Bone marrow (tissue), 2 donors: ENCODE results near the gene OLFM1.
"Not testable (repeated sequence)": the region's sequence is repeated elsewhere in the genome, so short reads cannot be mapped to it uniquely, and the experiment has no call there.

Experiments
- DNase-seq, 2 donors: peaks; one replicate each; lab custom pipeline; 2025; lab: John Stamatoyannopoulos, UW

Gene OLFM1

DNA sequence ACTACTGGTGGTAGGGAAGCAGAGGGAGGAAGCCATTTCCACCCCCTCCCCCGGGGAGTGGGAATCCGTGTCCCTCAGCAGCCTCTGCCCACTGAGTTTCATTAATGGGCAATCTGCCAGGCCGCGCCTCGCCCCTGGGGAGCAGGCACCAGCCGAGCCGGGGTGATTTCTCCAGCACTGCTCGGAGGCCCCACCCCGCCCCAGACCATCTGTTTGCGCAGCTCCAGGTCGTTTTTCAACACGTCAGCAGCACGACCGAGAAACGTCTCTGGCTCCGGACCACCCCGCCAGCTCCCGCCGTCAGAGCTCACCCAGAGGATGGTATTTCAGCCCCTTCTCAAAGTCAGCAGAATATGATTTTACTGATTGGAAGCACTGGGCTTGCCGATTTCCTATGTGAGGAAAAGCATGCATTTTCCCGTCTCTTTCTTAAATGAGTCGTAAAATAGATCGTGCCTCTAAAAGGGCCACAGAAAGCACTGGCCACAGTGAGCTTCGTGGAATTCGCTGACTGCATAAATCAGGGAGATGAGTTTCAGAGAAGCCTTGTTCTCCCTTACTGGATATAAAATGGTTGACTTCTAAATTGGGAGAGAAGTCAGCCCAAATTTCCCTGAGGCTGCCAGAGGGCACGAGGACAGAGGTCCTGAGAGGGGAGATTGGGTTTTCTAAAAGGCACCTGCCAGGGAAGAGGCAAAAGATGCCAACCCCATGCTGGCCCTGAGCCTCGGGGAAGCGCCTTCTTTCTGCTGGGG is 47.0 kb downstream of the OLFM1 start:
- DNase-seq, result no peak

DNA sequence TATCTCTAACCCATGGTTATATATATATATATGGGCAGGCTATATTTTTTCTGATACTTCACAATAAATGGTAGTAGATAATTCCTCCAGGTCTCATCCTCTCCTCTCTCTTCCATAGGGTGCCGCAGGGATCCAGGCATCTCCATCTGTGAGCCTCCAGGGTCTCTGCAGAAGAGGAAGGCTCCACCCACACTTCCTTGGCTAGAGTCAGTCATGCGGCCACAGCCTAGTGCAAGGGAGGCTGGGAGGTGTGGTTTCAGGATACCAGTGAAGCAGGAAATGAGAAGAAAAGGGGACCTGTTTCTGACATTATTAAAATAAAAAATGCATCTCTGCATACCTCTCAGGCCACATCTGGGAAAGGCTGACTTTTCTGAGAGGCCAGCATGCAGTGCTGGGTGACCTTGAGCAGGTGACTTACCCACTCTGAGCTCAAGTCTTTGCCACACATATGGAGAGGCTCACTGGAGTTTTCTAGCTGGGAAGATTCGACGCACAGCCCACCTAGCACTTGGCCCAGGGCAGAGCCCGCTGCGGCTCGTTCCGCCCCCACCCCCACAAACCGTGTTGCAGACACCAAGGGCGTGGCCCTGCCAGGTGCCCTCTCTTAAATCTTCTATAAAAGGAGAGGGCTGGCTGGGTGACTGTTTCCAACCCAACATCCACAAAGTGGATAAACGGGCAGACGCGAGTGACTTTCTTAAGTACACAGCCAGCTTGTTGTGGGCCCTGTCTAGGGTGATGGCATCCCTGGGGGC is 47.9 kb downstream of the OLFM1 start:
- no peak for DNase-seq

DNA sequence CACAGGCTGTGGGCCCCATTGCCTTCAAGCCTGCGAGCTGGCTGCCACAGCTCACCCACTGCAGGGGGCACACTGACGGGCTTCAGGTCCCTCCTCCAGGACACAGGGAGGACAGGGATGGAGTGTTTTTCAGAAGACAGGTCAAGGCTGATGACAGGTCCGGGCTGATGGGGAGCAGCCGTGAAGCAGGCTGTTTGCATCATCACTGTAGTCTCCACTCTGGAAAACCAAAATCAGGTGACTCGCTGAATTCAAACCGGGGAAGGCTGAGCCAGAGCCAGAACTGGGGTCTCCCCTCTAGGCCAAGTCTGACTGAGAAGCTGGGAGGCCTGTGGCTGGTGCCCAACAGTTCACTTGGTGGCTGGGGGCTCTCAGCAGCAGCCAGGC is 48.5 kb downstream of the OLFM1 start:
- DNase-seq, result no peak

DNA sequence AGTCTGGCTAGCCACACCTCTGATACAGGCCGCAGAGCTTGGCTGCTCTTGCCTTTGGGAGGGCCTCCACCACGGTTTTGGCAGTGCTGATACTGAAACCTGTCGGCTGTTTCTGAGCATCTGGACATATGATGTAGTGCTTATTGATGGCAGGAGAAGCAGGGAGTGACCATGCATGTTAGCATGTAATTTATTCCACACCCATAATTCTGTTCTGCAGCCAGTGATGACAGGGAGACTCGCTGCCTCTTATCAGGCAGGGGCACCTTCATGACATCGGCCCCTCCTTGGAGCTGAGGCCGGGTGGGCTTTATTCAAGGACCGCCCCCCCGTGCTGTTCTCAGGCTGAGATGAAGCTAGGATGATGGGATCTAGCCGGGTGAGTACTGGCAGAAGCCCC is 49.0 kb downstream of the OLFM1 start:
- DNase-seq, result no peak

DNA sequence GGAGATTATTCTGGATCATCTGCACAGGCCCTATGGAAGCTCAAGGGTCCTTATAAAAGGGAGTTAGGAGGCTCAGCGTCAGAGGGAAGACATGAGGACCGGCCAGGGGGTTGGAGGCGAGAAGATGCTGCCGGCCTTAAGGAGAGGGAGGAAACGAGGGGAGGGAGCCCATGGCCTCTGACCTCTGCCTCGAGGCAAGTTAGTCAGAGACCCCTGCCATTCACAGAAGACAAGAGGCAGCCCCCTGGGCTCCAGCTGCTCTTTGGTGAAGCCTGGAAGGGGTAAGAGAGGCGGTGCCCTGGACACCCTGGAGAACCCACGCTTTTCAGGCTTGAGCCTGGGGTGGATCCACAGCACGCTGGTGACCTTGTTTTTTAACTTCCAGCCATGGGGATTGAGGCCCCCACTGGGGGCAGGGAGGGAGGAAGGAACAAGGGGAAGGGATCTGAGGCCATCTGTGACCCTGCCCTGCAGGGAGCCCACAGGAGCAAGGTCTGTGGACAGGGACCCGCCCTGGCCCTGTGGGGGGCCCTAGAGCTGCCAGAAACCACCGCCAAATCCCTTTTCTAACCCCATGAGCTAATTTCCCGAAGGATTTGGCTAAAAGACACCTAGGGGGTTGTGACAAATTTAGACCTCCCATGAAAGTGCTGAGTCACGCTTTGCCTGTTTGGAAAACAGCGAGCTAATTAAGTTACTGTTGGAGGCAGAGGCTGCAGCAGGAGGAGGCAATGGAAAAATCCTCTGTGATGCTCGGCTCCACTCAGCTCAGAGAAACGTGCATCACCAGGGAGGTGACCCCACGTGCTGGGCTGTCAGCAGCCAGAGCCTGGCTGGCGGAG is 49.7 kb downstream of the OLFM1 start:
- DNase-seq, result no peak

DNA sequence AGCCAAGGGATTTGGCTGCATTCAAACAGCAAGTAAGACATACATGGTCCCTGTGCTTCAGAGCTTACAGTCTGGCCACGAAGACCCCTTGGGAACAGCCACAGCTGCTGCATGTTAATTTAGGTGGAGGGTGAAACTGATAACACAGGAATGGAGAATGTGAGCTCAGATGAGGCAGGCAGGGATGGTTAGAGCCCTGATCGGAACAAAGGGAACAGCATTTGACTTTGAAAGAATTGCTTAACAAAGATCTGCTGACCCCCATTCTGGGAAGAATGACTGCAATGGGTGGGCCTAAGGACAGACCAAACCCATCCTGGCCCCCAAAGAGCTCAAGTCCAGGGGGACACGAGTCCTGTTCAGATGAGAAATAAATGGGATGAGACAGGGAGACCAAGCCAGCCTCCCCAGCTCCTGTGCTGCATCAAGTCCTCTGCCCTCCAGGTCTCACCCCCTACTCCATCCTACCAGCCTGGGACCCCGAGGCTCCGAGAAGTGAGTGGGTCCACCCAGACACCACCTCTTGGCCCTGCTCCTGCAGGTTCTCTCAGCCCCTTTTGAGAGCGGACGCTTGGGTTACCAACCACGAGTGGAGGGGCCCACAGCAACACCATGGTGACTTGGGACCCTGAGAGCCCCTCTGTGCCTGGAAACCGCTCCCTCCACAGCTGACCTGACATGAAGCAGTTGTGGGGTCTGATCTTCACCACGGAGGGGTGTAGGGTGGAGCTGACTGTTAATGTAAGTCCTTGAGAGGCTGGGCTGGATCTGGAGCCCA is 50.8 kb downstream of the OLFM1 start:
- no peak for DNase-seq

DNA sequence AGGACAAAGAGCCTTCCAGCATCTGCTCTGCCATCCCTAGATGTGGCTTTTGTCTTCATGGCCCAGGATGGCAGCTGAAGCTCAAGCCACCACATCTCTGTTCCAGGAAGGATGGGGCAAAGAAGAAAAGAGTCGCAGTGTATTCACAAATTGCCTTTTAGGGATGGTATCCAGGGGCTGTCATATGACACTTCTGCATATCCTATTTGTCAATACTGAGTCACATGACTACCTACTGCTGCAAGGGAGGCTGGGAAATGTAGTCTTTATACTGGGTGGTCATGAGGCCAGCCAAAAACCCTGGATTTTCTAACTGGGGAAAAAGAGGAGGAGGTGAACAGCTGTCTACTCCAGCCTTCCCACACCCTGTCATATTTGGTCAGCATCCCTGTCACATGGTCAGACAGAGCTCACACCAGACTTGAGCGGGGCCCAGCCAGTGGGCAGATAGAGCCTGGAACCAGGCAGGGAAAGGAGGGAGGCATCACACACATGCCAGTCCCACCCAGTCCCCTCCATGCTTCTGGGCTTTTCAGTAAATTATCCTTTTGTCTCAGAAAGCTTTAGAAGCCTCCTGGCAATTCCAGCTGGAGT is 52.0 kb downstream of the OLFM1 start:
- no peak for DNase-seq

DNA sequence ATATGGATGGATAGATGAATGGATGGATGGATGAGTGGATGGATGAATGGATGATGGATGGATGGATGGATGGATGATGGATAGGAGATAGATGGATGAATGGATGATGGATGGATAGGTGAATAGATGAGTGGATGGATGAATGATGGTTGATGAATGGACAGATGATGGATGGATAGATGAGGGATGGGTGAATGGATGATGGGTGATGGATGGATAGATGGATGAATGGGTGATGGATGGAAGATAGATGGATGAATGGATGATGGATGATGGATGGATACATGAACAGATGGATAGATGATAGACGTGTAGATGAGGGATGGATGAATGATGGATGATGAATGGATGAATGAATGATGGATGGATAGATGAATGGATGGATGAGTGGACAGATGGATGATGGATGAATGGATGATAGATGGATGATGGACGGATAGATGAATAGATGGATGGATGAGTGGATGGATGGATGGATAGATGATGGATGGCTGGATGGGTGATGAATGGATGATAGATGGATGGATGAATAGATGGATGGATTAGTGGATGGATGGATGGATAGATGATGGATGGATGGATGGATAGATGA is 53.8 kb downstream of the OLFM1 start:
- DNase-seq, result no peak

DNA sequence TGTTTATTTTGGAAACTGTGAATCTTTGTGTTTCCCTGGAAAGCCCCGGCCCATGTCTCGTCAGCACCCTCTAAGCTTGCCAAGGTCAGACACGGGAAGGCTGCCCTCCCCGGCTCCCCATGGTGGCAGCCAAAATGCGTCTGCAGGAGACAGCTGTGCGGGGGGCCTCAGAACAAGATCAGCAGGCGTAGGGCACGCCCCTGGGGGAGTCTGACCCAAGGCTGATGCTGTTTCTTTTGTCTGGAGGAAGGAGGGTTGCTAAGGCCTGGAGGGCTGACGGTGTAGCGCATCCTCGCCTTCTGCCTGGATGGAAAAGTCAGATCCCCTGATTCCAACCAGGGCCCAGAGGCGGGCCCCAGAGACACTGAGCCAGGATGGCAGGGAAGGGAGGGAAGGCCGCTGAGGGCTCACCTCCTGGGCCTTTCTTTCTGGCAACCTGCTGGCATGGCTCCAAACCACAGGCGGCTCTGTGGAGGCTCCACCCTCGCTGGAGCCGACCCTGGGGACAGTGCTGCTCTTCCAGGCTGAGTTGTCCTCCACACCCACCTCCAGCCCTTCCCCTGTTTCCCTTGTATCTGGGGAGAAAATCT is 57.2 kb downstream of the OLFM1 start:
- no peak for DNase-seq

DNA sequence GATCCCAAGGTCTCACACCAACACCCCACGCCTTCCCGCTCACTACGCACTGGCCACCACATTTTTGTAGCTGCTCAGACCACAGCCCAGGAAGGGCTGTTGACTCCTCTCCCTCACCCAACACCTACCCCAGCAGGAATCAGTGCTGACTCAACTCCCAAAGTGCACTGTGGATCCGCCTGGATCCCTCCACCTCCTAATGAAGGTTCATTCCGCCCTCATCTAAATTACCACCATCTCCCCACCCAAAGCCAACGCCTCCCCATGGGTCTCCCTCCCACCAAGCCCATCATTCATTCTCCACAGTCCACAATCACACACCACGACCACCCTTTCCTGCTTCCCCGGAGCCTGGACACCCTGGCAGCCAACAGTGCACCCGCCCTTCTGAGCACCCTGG is 57.8 kb downstream of the OLFM1 start:
- no peak for DNase-seq

DNA sequence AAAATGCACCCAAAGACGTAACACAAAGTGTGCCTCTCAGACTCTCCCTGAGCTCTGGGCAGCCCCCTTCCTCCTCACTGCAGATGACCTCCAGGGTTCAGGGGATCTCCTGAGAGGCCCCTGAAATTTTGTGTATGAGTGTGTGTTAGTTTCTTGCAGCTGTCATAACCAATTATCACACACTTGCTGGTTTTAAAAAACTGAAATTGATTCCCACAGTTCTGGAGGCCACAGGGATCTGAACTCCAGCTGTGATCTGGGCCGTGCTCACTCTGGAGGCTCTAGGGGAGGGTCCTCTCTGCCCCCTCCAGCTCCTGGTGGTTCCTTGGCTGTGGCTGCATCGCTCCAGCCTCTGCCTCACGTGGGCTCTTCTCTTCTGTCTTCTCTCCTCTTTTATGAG is 58.8 kb downstream of the OLFM1 start:
- no peak for DNase-seq

DNA sequence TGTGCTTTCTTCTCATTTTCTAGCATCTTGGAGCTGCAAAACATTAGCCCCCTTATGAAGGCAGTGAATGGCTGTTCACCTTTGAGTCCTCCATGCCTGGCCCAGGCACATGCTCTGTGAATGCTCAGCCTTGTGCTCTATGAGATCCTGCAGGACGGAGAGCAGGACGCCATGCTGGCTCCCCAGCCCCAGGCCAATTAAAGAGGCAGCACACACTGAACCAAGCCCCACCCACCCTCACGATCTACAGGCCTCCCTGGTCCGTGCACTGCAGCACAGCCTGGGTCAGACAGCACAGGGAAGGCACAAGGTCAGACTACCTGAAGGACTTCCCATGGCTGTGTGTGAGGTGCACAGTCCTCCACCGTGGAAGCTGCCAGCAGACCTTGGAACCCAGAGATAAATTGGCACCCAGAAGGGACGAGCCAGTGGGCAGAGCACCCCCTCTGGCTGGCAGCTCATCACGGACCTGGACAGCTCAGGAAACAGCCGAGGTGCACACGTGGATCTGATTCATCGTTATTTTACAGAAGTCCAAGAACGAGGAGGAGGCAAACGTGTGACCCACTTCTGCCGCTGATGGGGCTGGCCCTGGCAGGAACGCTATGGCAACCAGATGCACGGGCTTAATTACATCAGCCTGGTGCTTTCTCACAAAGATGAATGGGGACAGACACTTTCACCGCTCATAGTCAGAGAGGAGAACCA is 59.5 kb downstream of the OLFM1 start:
- DNase-seq, result no peak

DNA sequence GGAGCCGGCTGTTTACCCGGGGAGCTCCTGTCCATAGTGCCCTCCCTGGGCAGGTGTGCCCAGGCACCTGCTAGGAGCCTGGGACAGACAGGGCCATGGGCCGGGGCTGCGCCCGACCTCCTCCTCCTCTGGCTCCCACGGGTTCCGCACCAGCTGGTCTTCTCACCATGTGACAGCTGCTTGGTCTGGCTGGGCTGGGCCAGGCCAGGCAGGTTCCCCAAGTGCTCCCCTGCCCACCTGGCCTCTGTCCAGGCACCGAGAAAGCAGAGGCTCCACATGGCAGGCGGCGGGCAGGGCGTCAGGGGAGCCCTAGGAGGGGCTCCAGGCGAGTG is 60.0 kb downstream of the OLFM1 start:
- no peak for DNase-seq

DNA sequence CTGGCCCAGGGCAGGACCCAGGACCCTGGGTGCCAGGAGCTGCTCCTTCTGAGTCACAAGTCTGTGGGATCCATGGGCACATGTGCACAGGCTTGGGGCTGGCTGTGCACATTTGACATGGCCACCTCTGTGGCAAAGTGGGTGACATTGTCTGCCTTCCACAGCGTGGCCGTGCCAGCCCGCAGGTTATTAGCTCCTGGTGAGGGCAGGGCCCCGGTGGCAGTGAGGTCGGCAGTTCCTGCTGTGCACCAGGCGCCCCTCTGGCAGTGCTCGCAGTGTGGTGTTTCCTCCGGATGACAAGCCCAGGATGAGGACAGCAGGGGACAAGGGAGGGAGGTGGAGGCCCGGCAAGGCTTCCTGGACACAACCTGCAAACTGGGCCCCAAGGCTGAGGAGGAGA is 60.5 kb downstream of the OLFM1 start:
- no peak for DNase-seq

DNA sequence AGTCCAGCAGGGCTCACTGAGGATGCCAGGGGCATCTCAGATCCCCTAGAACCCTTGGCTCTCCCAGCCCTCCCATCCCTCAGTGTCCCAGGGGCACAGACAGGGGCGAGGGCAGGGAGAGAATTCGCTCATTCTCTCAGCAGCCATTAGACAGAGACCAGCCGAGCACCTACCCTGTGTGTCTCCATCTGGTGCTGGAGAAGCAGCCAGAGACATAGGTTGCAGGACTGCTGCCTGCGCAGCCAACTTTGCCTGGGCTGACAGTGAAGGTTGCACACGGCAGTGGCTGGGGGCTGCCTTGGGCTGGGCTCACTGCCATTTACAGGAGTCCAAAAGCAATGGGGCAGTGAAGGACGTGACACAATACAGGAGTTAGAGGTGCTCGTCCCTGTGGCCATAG is 60.9 kb downstream of the OLFM1 start:
- no peak for DNase-seq

DNA sequence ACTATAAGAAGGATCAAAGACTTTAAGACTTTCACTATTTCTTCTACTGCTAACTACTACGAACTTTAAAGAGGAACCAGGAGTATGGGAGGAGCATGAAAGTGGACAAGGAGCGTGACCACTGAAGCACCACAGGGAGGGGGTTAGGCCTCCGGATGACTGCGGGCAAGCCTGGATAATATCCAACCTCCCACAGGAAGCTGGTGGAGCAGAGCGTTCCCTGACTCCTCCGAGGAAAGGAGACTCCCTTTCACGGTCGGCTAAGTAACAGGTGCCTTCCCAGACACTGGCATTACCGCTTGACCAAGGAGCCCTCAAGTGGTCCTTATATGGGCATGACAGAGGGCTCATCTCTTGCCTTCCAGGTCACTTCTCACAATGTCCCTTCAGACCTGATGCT is 62.4 kb downstream of the OLFM1 start:
- DNase-seq, result not testable (repeated sequence)

DNA sequence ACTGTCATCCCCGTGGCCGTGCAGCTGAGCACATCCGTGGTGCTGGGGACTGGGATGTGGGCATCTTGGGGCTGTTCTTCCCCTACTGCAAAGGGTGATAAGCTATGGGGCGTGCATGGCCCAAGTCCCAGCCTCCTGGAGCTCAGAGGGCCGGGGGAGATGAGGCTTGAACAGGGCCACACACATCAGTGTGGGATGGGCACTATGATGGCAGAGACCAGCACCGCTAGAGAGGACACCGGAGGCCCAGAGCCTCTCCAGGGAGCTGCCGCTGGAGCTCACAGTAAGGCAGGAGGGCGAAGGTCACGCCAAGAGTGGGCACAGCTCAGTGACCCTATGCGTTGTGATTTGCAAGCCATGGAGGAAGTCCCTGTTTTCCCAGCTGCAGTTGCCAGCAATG is 63.5 kb downstream of the OLFM1 start:
- no peak for DNase-seq

DNA sequence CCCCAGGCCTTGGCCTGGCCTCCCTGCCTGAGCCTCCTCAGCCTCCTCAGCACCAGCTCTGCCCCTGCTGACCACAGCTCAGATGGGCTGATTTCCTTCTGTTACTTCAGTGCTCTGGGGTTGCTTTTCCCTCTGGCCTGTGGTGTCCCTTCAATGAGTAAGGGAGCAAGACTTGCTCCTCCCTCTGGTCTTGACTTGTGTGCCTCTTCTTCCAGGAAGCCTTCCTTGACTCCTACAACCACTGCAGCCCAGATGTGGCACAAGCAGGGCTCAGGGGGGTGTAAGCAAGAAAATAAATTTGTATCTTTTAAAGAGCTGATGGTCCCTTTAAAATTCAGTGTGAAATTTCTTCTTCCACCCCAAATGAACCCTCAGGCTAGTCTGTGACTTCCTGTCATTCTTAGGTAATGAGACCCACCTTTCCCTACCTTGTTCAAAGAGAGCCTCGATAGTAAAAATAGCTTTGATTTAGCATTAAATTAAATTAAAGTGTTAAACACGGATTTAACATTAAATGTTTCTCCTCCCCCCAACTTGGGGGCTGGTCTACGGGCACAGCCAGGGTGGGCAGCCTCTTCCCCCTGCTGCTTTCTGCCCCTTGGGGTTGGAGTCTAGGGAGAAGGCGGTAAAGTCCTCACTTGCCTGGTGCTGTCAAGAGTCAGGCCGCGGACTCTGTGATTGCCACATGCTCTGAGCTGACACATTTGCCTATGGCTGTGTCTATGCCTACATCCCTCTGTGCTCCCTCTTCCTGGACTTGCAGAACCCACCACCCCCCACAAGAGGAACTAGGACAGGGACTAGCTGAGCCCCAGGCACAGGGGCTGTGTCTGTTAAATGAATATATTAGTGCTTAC is 64.5 kb downstream of the OLFM1 start:
- no peak for DNase-seq

DNA sequence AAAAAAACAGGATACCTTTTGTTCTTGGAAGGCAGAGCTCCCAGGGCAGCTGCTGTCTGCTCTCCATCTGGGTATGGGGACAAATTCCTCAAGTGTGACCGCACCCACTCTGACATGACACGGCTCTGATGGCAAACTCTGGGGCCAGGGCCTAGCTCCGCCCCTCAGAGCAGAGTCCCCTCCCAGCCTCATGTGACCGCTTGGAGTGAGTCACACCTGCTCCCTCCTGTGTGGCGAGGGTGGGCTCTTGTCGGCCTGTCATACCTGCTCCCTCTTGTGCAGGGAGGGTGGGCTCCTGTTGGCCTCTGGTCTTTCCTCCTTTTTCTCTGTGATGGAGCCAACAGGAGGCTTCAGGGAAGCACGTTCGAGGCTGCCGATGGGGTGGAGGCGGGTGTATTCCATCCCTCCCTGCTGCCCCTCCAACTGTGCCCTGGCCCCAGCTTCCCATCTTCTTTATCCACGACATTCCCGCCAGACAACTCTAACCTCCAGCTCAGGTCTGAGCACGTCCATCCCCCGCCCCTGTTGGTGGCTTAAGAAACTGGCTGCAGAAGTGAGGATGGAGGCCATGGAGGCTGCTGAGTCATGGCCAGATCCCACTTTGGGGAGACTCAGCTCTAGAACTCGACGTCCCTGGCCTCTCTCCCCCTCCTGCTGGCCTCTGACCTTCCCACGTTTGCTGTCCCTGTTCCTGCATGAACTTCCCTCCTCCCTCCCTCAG is 65.3 kb downstream of the OLFM1 start:
- no peak for DNase-seq
